ENCODE data around the gene DGKD.

DGKD gene

GRCh38 chr2:233448220-233448559 is 93.9 kb downstream of the DGKD start:
- H3K4me3 ChIP-seq (ENCODE audit: low read depth, low read length), result no peak overlapping the region
- H3K36me3 ChIP-seq (ENCODE audit: control insufficient read depth, insufficient read depth, low read length), result peaks cover 28% of the 10 kb centered on the region
- H3K9ac ChIP-seq (ENCODE audit: low read depth, low read length), result no peak overlapping the region
- H3K27ac ChIP-seq (ENCODE audit: low read depth, low read length), result no peak overlapping the region
- peaks cover 2% of the 10 kb centered on the region; the same call in 1 of the 2 replicates for H3K4me1 ChIP-seq (ENCODE audit: control insufficient read depth, insufficient read depth, low read length)
- H3K27me3 ChIP-seq (ENCODE audit: control insufficient read depth, insufficient read depth, low read length), result no peaks in the 10 kb centered on the region
- no peaks in the 10 kb centered on the region for H3K9me3 ChIP-seq (ENCODE audit: control insufficient read depth, insufficient read depth, low read length)

GRCh38 chr2:233448575-233448974 is 94.3 kb downstream of the DGKD start:
- H3K4me3 ChIP-seq (ENCODE audit: low read depth, low read length), result no peak overlapping the region
- H3K9me3 ChIP-seq (ENCODE audit: control insufficient read depth, insufficient read depth, low read length), result no peaks in the 10 kb centered on the region
- H3K27me3 ChIP-seq (ENCODE audit: control insufficient read depth, insufficient read depth, low read length), result no peaks in the 10 kb centered on the region
- peaks cover 2% of the 10 kb centered on the region; the same call in 1 of the 2 replicates for H3K4me1 ChIP-seq (ENCODE audit: control insufficient read depth, insufficient read depth, low read length)
- H3K36me3 ChIP-seq (ENCODE audit: control insufficient read depth, insufficient read depth, low read length), result peaks cover 28% of the 10 kb centered on the region
- H3K27ac ChIP-seq (ENCODE audit: low read depth, low read length), result no peak overlapping the region
- H3K9ac ChIP-seq (ENCODE audit: low read depth, low read length), result no peak overlapping the region

- Histone ChIP-seq H3K4me1 (ENCODE audit: control insufficient read depth, insufficient read depth, low read length) (peaks cover 2% of the 10 kb centered on the region; the same call in 1 of the 2 replicates), H3K4me3 (ENCODE audit: low read depth, low read length) (no peak overlapping the region), H3K27me3 (ENCODE audit: control insufficient read depth, insufficient read depth, low read length) (no peaks in the 10 kb centered on the region), H3K9ac (ENCODE audit: low read depth, low read length) (no peak overlapping the region; the same call in 1 of the 2 replicates), H3K27ac (ENCODE audit: low read depth, low read length) (no peak overlapping the region), H3K36me3 (ENCODE audit: control insufficient read depth, insufficient read depth, low read length) (peaks cover 33% of the 10 kb centered on the region), H3K9me3 (ENCODE audit: control insufficient read depth, insufficient read depth, low read length) (no peaks in the 10 kb centered on the region)
Observed at GRCh38 chr2:233449081-233449901, 95.0 kb downstream of the DGKD start.

GRCh38 chr2:233449921-233450863 is 95.9 kb downstream of the DGKD start:
- Histone ChIP-seq H3K27ac (ENCODE audit: low read depth, low read length) (no peak overlapping the region), H3K36me3 (ENCODE audit: control insufficient read depth, insufficient read depth, low read length) (peaks cover 41% of the 10 kb centered on the region)

GRCh38 chr2:233450864-233451575 is 96.7 kb downstream of the DGKD start:
- H3K27me3 ChIP-seq (ENCODE audit: control insufficient read depth, insufficient read depth, low read length), result no peaks in the 10 kb centered on the region

More at GRCh38 chr2:233449921-233450863, 95.9 kb downstream of the DGKD start:
- no peak overlapping the region for H3K9ac ChIP-seq (ENCODE audit: low read depth, low read length)
- H3K4me1 ChIP-seq (ENCODE audit: control insufficient read depth, insufficient read depth, low read length), result peaks cover 2% of the 10 kb centered on the region; the same call in 1 of the 2 replicates
- no peaks in the 10 kb centered on the region for H3K27me3 ChIP-seq (ENCODE audit: control insufficient read depth, insufficient read depth, low read length)
- no peaks in the 10 kb centered on the region for H3K9me3 ChIP-seq (ENCODE audit: control insufficient read depth, insufficient read depth, low read length)
- no peak overlapping the region for H3K4me3 ChIP-seq (ENCODE audit: low read depth, low read length)

GRCh38 chr2:233451950-233452349 is 97.7 kb downstream of the DGKD start:
- Histone ChIP-seq H3K27ac (ENCODE audit: low read depth, low read length) (no peak overlapping the region), H3K9ac (ENCODE audit: low read depth, low read length) (no peak overlapping the region), H3K27me3 (ENCODE audit: control insufficient read depth, insufficient read depth, low read length) (no peaks in the 10 kb centered on the region), H3K9me3 (ENCODE audit: control insufficient read depth, insufficient read depth, low read length) (no peaks in the 10 kb centered on the region), H3K36me3 (ENCODE audit: control insufficient read depth, insufficient read depth, low read length) (peaks cover 35% of the 10 kb centered on the region), H3K4me3 (ENCODE audit: low read depth, low read length) (no peak overlapping the region), H3K4me1 (ENCODE audit: control insufficient read depth, insufficient read depth, low read length) (peaks cover 2% of the 10 kb centered on the region; the same call in 1 of the 2 replicates)

More at GRCh38 chr2:233450864-233451575, 96.7 kb downstream of the DGKD start:
- no peak overlapping the region for H3K4me3 ChIP-seq (ENCODE audit: low read depth, low read length)
- H3K4me1 ChIP-seq (ENCODE audit: control insufficient read depth, insufficient read depth, low read length), result peaks cover 2% of the 10 kb centered on the region; the same call in 1 of the 2 replicates
- H3K9me3 ChIP-seq (ENCODE audit: control insufficient read depth, insufficient read depth, low read length), result no peaks in the 10 kb centered on the region
- peaks cover 38% of the 10 kb centered on the region for H3K36me3 ChIP-seq (ENCODE audit: control insufficient read depth, insufficient read depth, low read length)
- no peak overlapping the region for H3K27ac ChIP-seq (ENCODE audit: low read depth, low read length)
- H3K9ac ChIP-seq (ENCODE audit: low read depth, low read length), result no peak overlapping the region

- Histone ChIP-seq H3K27me3 (ENCODE audit: control insufficient read depth, insufficient read depth, low read length) (no peaks in the 10 kb centered on the region), H3K9ac (ENCODE audit: low read depth, low read length) (no peak overlapping the region), H3K27ac (ENCODE audit: low read depth, low read length) (no peak overlapping the region), H3K36me3 (ENCODE audit: control insufficient read depth, insufficient read depth, low read length) (peaks cover 39% of the 10 kb centered on the region), H3K9me3 (ENCODE audit: control insufficient read depth, insufficient read depth, low read length) (no peaks in the 10 kb centered on the region), H3K4me1 (ENCODE audit: control insufficient read depth, insufficient read depth, low read length) (peaks cover 2% of the 10 kb centered on the region; the same call in 1 of the 2 replicates), H3K4me3 (ENCODE audit: low read depth, low read length) (no peak overlapping the region)
Observed at GRCh38 chr2:233453111-233453915, 99.0 kb downstream of the DGKD start.

GRCh38 chr2:233453916-233454315 is 99.6 kb downstream of the DGKD start:
- Histone ChIP-seq H3K4me3 (ENCODE audit: low read depth, low read length) (no peak overlapping the region), H3K9ac (ENCODE audit: low read depth, low read length) (no peak overlapping the region), H3K4me1 (ENCODE audit: control insufficient read depth, insufficient read depth, low read length) (peaks cover under 1% of the 10 kb centered on the region; the same call in 1 of the 2 replicates), H3K36me3 (ENCODE audit: control insufficient read depth, insufficient read depth, low read length) (peaks cover 39% of the 10 kb centered on the region), H3K27ac (ENCODE audit: low read depth, low read length) (no peak overlapping the region), H3K9me3 (ENCODE audit: control insufficient read depth, insufficient read depth, low read length) (no peaks in the 10 kb centered on the region), H3K27me3 (ENCODE audit: control insufficient read depth, insufficient read depth, low read length) (no peaks in the 10 kb centered on the region)

GRCh38 chr2:233455006-233455405 is 100.7 kb downstream of the DGKD start:
- Histone ChIP-seq H3K9ac (ENCODE audit: low read depth, low read length) (no peak overlapping the region), H3K27me3 (ENCODE audit: control insufficient read depth, insufficient read depth, low read length) (no peaks in the 10 kb centered on the region), H3K4me3 (ENCODE audit: low read depth, low read length) (no peak overlapping the region), H3K4me1 (ENCODE audit: control insufficient read depth, insufficient read depth, low read length) (no peaks in the 10 kb centered on the region), H3K36me3 (ENCODE audit: control insufficient read depth, insufficient read depth, low read length) (peaks cover 31% of the 10 kb centered on the region), H3K27ac (ENCODE audit: low read depth, low read length) (no peak overlapping the region), H3K9me3 (ENCODE audit: control insufficient read depth, insufficient read depth, low read length) (no peaks in the 10 kb centered on the region)

GRCh38 chr2:233455491-233455890 is 101.2 kb downstream of the DGKD start:
- peaks cover 30% of the 10 kb centered on the region for H3K36me3 ChIP-seq (ENCODE audit: control insufficient read depth, insufficient read depth, low read length)
- H3K9ac ChIP-seq (ENCODE audit: low read depth, low read length), result no peak overlapping the region

More at GRCh38 chr2:233455491-233455890, 101.2 kb downstream of the DGKD start:
- no peaks in the 10 kb centered on the region for H3K9me3 ChIP-seq (ENCODE audit: control insufficient read depth, insufficient read depth, low read length)
- no peaks in the 10 kb centered on the region for H3K27me3 ChIP-seq (ENCODE audit: control insufficient read depth, insufficient read depth, low read length)
- no peak overlapping the region for H3K27ac ChIP-seq (ENCODE audit: low read depth, low read length)
- H3K4me1 ChIP-seq (ENCODE audit: control insufficient read depth, insufficient read depth, low read length), result no peaks in the 10 kb centered on the region
- no peak overlapping the region for H3K4me3 ChIP-seq (ENCODE audit: low read depth, low read length)
